NCI-H2171 treated with DMSO at 0.1 percent for 48 hours (cell line): ENCODE data around the gene NRN1L.
"Not testable (repeated sequence)": the region's sequence is repeated elsewhere in the genome, so short reads cannot be mapped to it uniquely, and the experiment has no call there.

Experiments used
- DNase-seq: peaks from one replicate; lab custom pipeline; 2025; lab: John Stamatoyannopoulos, UW

The NRN1L gene

GRCh38 chr16:67882374-67883145, 2.1 kb upstream of the NRN1L start:
- DNase-seq: no peak

- no peak for DNase-seq
Observed at GRCh38 chr16:67883146-67883871, 1.4 kb upstream of the NRN1L start.

GRCh38 chr16:67883872-67884261, 818 bp upstream of the NRN1L start:
- peak; percentile 29 for DNase-seq

GRCh38 chr16:67885545-67885944, 860 bp downstream of the NRN1L start:
- no peak for DNase-seq

GRCh38 chr16:67885976-67886375, 1.3 kb downstream of the NRN1L start:
- no peak for DNase-seq

- no peak for DNase-seq
Observed at GRCh38 chr16:67886387-67886786, 1.7 kb downstream of the NRN1L start.

- DNase-seq: no peak
Observed at GRCh38 chr16:67888331-67888730, 3.6 kb downstream of the NRN1L start.

- no peak for DNase-seq
Observed at GRCh38 chr16:67892375-67892774, 7.7 kb downstream of the NRN1L start.

GRCh38 chr16:67892899-67893742, 8.4 kb downstream of the NRN1L start, which contains the start of gene PSKH1:
Gene PSKH1, plus strand, starts transcription at chr16:67893254. Its CDS starts 15,496 bp downstream, at chr16:67908750.
- peak; percentile 97 for DNase-seq

- no peak for DNase-seq
Observed at GRCh38 chr16:67893743-67894399, 9.2 kb downstream of the NRN1L start.

- no peak for DNase-seq
Observed at GRCh38 chr16:67897231-67897630, 12.5 kb downstream of the NRN1L start.

- no peak for DNase-seq
Observed at GRCh38 chr16:67901734-67902133, 17.0 kb downstream of the NRN1L start.

- no peak for DNase-seq
Observed at GRCh38 chr16:67902831-67903230, 18.1 kb downstream of the NRN1L start.

- DNase-seq: no peak
Observed at GRCh38 chr16:67907397-67908180, 22.9 kb downstream of the NRN1L start.

GRCh38 chr16:67909056-67909742, 24.5 kb downstream of the NRN1L start:
- no peak for DNase-seq

- peak; percentile 68 for DNase-seq
Observed at GRCh38 chr16:67910158-67910557, 25.5 kb downstream of the NRN1L start.

- DNase-seq: no peak
Observed at GRCh38 chr16:67914758-67915495, 30.2 kb downstream of the NRN1L start.

GRCh38 chr16:67915496-67915769, 30.7 kb downstream of the NRN1L start:
- not testable (repeated sequence) for DNase-seq

- DNase-seq: no peak
Observed at GRCh38 chr16:67915831-67916723, 31.4 kb downstream of the NRN1L start.
